Measurements from ENCODE around the gene ZYG11B. TPM values are rescaled to one million over a fixed set of nuclear protein-coding genes. Genes with fewer than 3 reads are reported as not detected.

Gene ZYG11B
- total RNA-seq, 1 experiment from 2014 or later = 20.6 TPM

- Mint-ChIP-seq H3K4me1 (peaks cover 6 to 12% of the 10 kb centered on the region in 2 experiments), H3K36me3 (ENCODE audit: insufficient read depth in 1 of 3, low read depth in 3 of 3) (peaks cover 19 to 51% (median 31%) of the 10 kb centered on the region in 3 experiments), H3K4me3 (no peak overlapping the region), H3K27me3 (ENCODE audit: low read depth) (no peaks in the 10 kb centered on the region), H3K27ac (no peak overlapping the region), H3K9me3 (no peaks in the 10 kb centered on the region; a peak in 1 of 5 replicates)
- no CpG with 5 or more reads among the region's 1 CpG for WGBS (ENCODE audit: extremely low coverage, insufficient read length, low lambda C conversion rate)
- Histone ChIP-seq H3K79me2 (ENCODE audit: insufficient read depth, low read length) (no peaks in the 10 kb centered on the region), H2AK5ac (ENCODE audit: insufficient read length, low read length) (no peak overlapping the region), H3K56ac (ENCODE audit: insufficient read length, low read depth, low read length) (no peak overlapping the region), H2BK20ac (ENCODE audit: low read depth, low read length, poor library complexity, severe bottlenecking) (no peak overlapping the region), H2BK12ac (ENCODE audit: insufficient read length, low read depth, low read length) (no peak overlapping the region), H3K79me1 (ENCODE audit: insufficient read depth, low read depth, low read length, poor library complexity, severe bottlenecking) (no peaks in the 10 kb centered on the region), H3K27ac (ENCODE audit: insufficient read length, low read depth, low read length) (no peak overlapping the region), H3K23ac (ENCODE audit: insufficient read length, low read depth, low read length) (no peak overlapping the region), H3K9me3 (ENCODE audit: control insufficient read depth, low read depth, low read length) (no peaks in the 10 kb centered on the region), H2BK15ac (ENCODE audit: low read depth, low read length) (no peak overlapping the region), H2AFZ (ENCODE audit: low read length) (no peak overlapping the region), H2BK120ac (ENCODE audit: low read depth, low read length, poor library complexity, severe bottlenecking) (no peak overlapping the region), H3K9ac (ENCODE audit: extremely low read depth, insufficient read length, low read length) (no peak overlapping the region), H4K8ac (replicated peaks; ENCODE audit: insufficient read length, low read depth, low read length) (no peak overlapping the region), H3K14ac (ENCODE audit: insufficient read depth, low read length) (no peak overlapping the region), H3K4me2 (ENCODE audit: insufficient read depth, insufficient read length, low read length) (no peak overlapping the region), H3K18ac (ENCODE audit: insufficient read length, low read depth, low read length) (no peak overlapping the region), H3K4me1 (ENCODE audit: insufficient read depth, low read length) (no peaks in the 10 kb centered on the region), H3K27me3 (ENCODE audit: insufficient read depth, low read length) (no peaks in the 10 kb centered on the region), H4K91ac (ENCODE audit: insufficient read length, low read depth, low read length) (no peak overlapping the region), H4K5ac (ENCODE audit: insufficient read length, low read depth, low read length) (no peak overlapping the region), H3T11ph (ENCODE audit: low read length) (no peak overlapping the region), H2BK5ac (ENCODE audit: insufficient read length, low read length) (no peak overlapping the region), H4K20me1 (ENCODE audit: control insufficient read depth, insufficient read depth, insufficient read length) (no peaks in the 10 kb centered on the region), H3K4ac (ENCODE audit: low read depth, low read length) (no peak overlapping the region), H3K23me2 (ENCODE audit: insufficient read length, low read depth, low read length, poor library complexity, severe bottlenecking) (no peaks in the 10 kb centered on the region)
- TF ChIP-seq CTCF (conservative IDR thresholded peaks at IDR 0.05) = no peak
- no peak for DNase-seq
Observed at GRCh38 chr1:52684545-52684944, 41.7 kb upstream of the ZYG11B start.

Measured in H9 (cell line).